ENCODE results near the gene GALR2.

GALR2 gene

GRCh38 chr17:76102944-76103273, 28.3 kb downstream of the GALR2 start:
- no peak for DNase-seq

GRCh38 chr17:76103274-76104139, 28.9 kb downstream of the GALR2 start, which contains the start of gene EXOC7:
Gene EXOC7, minus strand, starts transcription at chr17:76103787. Its CDS starts 95 bp downstream, at chr17:76103692.
- DNase-seq = peak; percentile 97

DNA sequence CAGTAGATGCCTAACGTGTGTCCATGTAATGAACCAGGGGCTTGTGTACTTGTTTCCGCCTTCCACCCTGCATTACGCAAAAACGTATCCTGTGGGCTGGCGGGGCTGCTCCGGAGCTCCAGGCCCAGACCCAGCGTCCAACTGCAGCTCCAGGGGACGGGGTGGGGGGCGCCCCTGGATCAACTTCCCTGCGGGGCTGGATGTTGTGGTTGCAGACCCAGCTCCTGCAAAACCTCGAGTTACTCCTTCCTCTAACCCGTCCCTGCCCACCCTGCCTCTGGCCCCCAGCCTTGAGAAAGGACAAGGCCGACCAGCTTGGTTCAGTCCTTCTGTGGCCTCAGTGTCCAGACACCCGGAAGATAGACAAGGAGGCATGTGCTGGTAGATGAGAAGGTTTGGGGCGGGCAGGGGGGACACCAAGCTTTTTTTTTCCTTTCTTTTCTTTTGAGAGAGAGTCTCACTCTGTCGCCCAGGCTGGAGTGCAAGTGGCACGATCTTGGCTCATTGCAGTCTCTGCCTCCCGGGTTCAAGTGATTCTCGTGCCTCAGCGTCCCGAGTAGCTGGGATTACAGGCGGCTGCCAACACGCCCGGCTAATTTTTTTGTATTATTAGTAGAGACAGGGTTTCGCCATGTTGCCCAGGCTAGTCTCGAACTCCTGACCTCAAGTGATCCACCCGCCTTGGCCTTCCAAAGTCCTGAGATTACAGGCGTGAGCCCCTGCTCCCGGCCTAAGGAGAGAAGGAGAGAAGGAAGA, 29.7 kb downstream of the GALR2 start:
- DNase-seq = no peak

- no peak for DNase-seq
Measured at GRCh38 chr17:76104896-76105231, 30.3 kb downstream of the GALR2 start.

DNA sequence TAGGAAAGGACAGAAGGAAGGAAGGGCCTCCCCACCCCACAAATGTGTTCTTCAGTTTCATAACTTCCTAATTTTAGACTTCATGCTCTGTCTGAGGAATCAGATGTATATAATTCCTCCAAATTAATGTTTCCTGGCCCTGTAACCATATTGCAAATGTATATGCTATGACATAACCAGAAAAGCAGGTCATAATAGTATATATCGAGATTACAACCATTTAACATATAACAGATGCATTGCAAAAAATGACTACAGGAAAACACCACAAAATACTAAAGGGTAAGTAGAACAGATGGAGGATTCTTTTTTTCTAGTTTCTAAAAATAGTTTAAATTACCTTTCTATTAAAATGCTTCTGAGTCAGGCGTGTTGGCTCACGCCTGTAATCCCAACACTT, 32.1 kb downstream of the GALR2 start:
- no peak for DNase-seq

DNA sequence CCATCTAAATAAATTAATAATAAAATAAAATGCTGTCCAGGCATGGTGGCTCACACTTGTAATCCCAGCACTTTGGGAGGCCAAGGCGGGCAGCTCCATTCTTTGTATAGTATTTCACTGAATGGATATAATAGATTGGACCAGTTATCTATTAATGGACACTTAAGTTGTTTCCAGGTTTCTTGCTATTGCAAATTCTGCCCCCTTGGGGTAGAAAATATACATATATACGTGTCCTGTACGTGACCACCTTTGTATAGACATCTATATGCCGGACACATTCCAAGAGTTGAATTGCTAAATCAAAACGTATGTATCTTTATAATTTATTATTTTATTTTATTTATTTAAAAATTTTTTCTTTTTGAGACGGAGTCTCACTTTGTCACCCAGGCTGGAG, 32.9 kb downstream of the GALR2 start:
- no peak for DNase-seq

- DNase-seq = no peak
Measured at GRCh38 chr17:76111956-76112355, 37.4 kb downstream of the GALR2 start.

DNA sequence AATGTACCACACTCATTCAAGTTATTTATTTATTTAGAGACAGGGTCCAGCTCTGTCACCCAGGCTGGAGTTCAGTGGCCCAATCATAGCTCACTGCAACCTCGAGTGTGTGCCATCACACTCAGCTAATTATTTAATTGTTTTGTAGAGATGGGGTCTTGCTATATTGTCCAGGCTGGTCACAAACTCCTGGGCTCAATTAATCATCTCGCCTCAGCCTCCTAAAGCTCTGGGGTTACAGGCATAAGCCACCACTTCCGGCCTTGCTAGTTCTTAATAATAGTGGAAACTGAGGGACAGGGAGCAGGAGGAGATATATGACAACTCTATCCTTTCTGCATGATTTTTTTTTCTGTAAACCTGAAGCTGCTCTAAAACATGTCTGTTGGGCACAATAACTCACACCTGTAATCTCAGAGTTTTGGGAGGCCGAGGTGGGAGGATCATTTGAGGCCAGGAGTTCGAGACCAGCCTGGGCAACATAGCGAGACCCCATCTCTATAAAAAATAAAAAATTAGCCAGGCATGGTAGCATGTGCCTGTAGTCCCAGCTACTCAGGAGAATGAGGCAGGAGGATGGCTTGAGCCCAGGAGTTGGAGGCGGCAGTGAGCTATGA, 40.7 kb downstream of the GALR2 start:
- no peak for DNase-seq

DNA sequence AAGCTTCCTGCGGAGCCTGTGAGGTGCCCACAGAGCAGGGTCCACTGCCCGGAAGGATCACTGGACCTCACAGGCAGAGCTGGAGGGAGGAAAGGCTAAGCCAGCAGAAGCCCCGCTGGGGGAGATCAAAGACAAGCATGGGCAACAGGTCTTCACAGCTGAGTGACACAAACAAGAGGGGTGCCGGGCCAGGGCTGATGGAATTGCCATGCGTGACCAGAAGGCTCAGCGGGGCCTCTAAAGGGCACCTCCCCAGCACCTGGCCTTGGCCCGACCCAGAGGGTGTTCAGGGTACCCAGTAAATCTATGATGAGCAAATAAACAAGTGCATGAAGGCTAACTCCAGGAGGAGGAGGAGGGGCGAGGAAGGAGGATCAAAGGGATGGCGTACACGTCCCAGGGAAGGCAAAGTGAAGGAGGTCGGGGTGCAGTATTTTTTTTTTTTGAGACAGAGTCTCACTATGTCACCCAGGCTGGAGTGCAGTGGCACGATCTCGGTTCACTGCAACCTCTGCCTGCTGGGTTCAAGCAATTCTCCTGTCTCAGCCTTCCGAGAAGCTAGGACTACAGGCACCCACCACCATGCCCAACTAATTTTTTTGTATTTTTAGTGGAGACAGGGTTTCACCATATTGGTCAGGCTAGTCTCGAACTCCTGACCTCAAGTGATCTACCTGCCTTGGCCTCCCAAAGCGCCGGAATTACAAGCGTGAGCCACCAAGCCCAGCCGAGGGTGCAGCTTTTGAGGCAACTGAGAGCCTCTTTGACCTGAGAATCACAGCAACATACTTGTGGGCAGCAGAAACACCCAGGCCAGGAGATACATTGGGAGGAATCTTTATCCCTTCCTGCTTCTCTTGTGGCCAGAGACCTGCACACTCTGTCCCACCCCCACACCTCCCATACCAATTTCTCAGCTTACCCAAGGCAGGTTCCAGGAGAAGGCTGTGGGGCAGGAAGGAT, 45.1 kb downstream of the GALR2 start:
- no peak for DNase-seq

DNA sequence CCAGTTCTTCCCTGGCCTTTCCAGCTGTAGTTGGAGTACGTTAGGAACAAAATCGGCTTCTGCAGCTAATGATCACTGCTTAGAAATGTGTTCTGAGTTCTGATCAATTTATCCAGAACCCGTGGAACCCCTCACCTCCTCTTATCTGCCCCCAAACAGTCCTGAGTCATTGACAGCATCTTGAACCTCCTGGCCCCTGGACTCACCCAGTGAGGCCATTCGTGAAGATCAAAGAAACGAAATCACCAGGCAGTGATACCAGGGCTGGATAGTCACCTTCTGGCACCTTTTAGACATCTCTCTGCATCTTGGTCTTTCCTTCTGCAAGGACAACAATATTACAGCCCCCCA, 46.1 kb downstream of the GALR2 start:
- DNase-seq = no peak

DNA sequence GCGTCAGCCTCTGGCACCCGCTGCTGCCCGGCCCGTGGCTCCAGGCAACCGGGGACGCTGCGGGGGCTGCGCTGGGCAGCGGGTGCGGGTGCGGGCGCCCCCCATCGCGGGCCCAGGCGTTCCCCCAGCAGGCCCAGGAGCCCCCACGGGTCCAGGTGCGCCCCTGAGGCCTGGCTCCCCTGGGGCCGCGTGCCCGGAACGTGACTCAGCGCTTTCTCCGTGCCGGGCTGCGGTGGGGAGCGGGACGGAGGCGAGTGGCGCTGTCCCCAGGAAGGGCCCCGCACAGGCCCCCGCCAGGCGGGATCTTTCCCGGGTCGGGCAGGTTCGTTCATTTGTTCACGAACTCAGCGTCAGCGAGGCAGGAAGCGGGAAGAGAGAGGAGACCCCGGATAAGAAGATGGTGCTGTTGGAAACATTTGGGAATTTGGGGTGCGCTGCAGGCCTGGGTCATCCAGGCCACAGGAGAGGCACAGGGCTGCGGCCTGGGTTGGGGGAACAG, 47.4 kb downstream of the GALR2 start:
- DNase-seq = peak; percentile 62

GRCh38 chr17:76122431-76123190, 48.0 kb downstream of the GALR2 start:
- DNase-seq = peak; percentile 72

DNA sequence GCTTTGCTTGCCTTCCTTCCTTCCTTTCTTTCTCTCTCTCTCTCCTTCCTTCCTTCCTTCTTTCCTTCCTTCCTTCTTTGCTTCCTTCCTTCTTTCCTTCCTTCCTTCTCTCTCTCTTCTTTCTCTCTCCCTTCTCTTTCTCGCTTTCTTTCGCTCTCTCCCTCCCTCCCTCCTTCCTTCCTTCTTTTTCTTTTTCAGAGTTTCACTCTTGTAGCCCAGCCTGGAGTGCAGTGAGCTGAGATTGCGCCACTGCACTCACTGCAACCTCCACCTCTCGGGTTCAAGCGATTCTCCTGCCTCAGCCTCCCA, 48.6 kb downstream of the GALR2 start:
- no peak for DNase-seq

DNA sequence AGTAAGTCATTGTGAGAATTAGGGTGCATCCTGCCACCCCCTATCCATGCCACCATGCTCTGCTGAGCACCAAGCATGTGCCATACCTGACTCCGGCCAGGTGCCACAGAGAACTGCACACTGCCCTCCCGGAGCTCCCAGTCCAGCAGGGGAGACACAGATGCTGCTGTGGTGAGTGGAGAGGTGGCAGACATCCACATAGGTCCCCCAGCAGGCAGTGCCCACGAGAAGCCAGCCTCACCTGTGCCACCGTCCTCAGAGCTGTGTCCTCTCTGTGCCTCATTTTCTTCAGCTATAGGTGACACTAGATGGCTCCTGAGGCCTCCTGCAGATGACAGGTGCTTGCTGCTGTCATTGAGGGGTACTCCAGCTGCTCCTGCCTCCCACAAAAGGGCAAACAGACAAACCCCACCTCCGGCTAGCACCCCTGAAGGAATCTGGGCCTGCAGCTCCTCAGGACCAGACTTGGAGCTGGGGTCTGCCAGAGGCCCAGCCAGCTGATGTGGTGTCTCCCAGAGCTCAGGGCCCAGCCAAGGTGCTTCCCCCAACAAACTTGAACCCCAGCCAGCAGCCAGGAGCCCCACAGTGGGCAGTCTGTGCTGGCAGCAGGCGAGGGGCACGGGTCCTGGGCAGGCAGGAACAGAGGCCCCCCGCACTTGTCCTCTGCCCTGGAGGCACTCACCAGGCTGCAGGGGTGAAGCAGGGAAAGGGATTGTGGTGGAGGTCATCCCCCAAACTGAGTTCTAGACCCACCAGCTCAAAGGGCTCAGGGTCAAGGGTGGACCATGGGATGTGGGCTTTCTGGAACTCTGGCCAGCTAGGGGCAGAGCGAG, 49.4 kb downstream of the GALR2 start:
- DNase-seq = peak; percentile 51

DNA sequence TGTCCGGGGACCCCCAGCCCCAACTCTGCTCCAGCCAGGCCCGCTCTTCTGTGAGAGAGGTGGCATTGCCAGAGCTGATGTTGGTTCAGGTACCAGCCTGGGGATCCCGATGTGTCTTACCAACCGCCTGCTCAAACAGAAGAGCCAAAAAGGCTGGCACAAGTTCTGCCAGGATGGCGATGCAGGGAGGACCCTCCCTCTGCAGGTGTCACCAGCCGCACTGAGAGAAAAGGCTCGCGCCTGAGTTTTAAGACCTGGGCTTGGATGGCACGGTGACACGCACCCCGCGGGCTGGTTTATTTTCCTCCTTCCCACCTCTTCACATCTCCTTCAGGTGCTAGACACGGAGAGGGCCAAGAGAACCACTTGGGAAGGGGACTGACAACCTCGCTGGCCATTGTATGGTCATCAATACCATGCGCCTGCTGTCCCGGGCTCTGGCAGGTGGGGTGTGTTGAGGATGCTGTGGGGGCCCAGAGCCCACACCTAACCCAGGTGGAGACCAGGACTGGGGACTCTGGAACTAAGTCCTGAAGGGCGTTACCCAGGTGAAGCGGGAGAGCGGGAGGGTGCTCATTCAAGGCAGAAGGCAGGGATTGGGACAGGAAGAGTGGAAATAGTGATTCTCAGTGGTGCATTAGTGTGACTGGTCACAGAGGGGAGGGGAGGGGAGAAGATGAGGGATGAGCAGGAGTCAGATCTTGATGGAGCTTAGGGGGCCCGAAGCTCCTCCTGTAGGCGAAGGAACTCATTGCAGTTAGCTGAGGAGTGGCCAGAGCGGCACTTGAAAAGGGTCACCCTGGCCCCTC, 50.2 kb downstream of the GALR2 start:
- peak; percentile 80 for DNase-seq

DNA sequence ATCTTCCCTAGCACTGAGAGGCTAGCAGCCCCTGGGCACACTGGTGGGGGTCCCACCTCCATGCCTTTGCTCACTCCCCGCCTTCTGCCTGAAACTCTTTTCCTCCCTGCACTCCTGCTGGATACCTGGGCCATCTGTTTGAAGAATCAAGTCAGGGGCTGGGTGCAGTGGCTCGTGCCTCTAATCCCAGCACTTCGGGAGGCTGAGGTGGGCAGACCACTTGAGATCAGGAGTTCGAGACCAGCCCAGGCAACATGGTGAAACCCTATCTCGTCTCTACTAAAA, 50.8 kb downstream of the GALR2 start:
- DNase-seq = no peak

- no peak for DNase-seq
Measured at GRCh38 chr17:76125922-76126321, 51.3 kb downstream of the GALR2 start.
